ENCODE data around the gene TSHR.
"Not testable (repeated sequence)": the region's sequence is repeated elsewhere in the genome, so short reads cannot be mapped to it uniquely, and the experiment has no call there.

Gene TSHR

GRCh38 chr14:80955416-80955941 is at the start of gene TSHR:
TSHR (plus strand) TSS chr14:80955621; CDS start chr14:80955681, 60 bp downstream.
- DNase-seq: peak in 4 of 56 donors; percentile 2 to 12 (median 6)

GRCh38 chr14:80906336-80906735 is 49.1 kb upstream of the TSHR start:
- no peak for DNase-seq

GRCh38 chr14:80906946-80907345 is 48.5 kb upstream of the TSHR start:
- DNase-seq: no peak

- DNase-seq: not testable (repeated sequence)
These were observed 43.4 kb upstream of the TSHR start for GRCh38 chr14:80912013-80912412.

- DNase-seq: no peak
These were observed 35.8 kb upstream of the TSHR start for GRCh38 chr14:80919622-80920021.

GRCh38 chr14:80923368-80923767 is 32.1 kb upstream of the TSHR start:
- DNase-seq: no peak

GRCh38 chr14:80924365-80925103 is 30.9 kb upstream of the TSHR start:
- no peak for DNase-seq

- DNase-seq: no peak
These were observed 28.9 kb upstream of the TSHR start for GRCh38 chr14:80926397-80927082.

- no peak for DNase-seq
These were observed 28.1 kb upstream of the TSHR start for GRCh38 chr14:80927083-80927989.

- DNase-seq: no peak
These were observed 25.3 kb upstream of the TSHR start for GRCh38 chr14:80930095-80930494.

GRCh38 chr14:80930836-80931389 is 24.5 kb upstream of the TSHR start:
- DNase-seq: no peak

GRCh38 chr14:80933282-80933681 is 22.1 kb upstream of the TSHR start:
- DNase-seq: no peak

GRCh38 chr14:80933686-80934085 is 21.7 kb upstream of the TSHR start:
- DNase-seq: no peak

- DNase-seq: no peak
These were observed 15.3 kb upstream of the TSHR start for GRCh38 chr14:80940146-80940545.

GRCh38 chr14:80941241-80942185 is 13.9 kb upstream of the TSHR start, which contains the start of gene CEP128:
CEP128 (minus strand) TSS chr14:80941738.
- DNase-seq: peak; percentile 64 to 97 (median 92)

GRCh38 chr14:80942191-80942600 is 13.2 kb upstream of the TSHR start:
- no peak for DNase-seq

GRCh38 chr14:80944861-80945617 is 10.4 kb upstream of the TSHR start:
- no peak for DNase-seq

- DNase-seq: no peak
These were observed 9.2 kb upstream of the TSHR start for GRCh38 chr14:80946187-80946586.

- DNase-seq: no peak
These were observed 8.6 kb upstream of the TSHR start for GRCh38 chr14:80946797-80947196.
